Measurements from ENCODE around the gene PDGFRB. TPM values are rescaled to one million over a fixed set of nuclear protein-coding genes. Genes with fewer than 3 reads are reported as not detected.

PDGFRB gene
- polyA plus RNA-seq, 3 donors: 0.04 to 0.99 (median 0.20) TPM

DNA sequence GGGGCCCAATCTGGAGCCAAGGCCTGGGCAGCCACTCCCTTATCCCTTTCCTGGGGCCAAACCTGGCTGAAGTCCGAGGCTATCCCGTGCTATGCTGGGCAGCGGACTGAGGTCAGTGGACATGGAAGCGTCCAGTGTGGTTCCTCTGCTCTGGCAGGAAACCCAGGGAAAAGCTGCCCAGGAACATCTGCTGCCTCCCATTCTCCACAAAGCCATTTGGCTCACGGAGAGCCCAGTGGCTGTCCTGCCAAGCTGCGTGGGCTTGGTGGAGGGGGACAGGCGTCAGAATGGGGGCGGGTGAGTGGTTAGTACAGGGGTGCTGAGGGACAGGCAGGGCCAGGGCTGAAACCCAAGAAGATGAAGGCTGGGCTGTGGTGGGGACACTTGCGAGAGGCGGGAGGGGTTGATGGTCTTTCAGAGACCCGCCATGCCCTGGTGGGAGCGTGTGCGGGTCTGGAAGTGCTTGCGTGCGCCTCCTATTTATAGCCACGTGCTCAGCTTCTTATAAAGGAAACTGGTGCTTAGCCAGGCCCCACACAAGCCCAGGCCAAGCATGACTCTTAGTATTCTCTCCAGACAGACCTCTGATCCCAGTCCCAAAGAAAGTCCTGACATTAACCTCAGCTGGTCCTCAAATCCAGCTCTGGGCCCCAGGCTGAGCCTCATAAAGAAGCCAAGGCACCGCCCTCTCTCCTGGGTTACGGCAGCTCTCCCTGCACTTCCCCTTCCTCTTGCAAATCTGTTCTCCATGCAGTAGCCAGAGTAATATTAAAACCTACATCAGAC is 24.8 kb upstream of the PDGFRB start:
- Mint-ChIP-seq H3K4me3 (peak overlapping the region in 1 of 2 donors; percentile 60), H3K27ac (peak overlapping the region in 5 of 7 donors; percentile 20 to 79 (median 62)), H3K27me3 (ENCODE audit: low read depth in 3 of 3) (peaks cover 0 to 8% (median 5%) of the 10 kb centered on the region in 3 donors), H3K9me3 (peaks cover 0 to 2% (median 0%) of the 10 kb centered on the region in 7 donors), H3K4me1 (peaks cover 25% of the 10 kb centered on the region), H3K36me3 (no peaks in the 10 kb centered on the region)
- peak; percentile 26 to 41 (median 32) for DNase-seq
- H3K36me3 ChIP-seq (replicated peaks in 1 of 2; ENCODE audit: control insufficient read depth in 1 of 2, insufficient read depth in 2 of 2, low read length in 2 of 2): no peaks in the 10 kb centered on the region
- no peak overlapping the region for H3K4me2 ChIP-seq (replicated peaks; ENCODE audit: extremely low read depth, low read length, poor library complexity, severe bottlenecking)
- 53% methylated on average over 15 of the region's 18 CpGs for WGBS (ENCODE audit: insufficient coverage)
- no peaks in the 10 kb centered on the region for H3K9me3 ChIP-seq (replicated peaks in 1 of 2; ENCODE audit: control insufficient read depth in 1 of 2, insufficient read depth in 1 of 2, low read length in 2 of 2)
- H3K27ac ChIP-seq (ENCODE audit: low read depth in 1 of 2, low read length in 2 of 2): peak overlapping the region in 1 of 2 donors; percentile 10
- H3K27me3 ChIP-seq (ENCODE audit: control insufficient read depth in 2 of 2, insufficient read depth in 2 of 2, low read length in 2 of 2): no peaks in the 10 kb centered on the region
- TF ChIP-seq, protein P1, sequence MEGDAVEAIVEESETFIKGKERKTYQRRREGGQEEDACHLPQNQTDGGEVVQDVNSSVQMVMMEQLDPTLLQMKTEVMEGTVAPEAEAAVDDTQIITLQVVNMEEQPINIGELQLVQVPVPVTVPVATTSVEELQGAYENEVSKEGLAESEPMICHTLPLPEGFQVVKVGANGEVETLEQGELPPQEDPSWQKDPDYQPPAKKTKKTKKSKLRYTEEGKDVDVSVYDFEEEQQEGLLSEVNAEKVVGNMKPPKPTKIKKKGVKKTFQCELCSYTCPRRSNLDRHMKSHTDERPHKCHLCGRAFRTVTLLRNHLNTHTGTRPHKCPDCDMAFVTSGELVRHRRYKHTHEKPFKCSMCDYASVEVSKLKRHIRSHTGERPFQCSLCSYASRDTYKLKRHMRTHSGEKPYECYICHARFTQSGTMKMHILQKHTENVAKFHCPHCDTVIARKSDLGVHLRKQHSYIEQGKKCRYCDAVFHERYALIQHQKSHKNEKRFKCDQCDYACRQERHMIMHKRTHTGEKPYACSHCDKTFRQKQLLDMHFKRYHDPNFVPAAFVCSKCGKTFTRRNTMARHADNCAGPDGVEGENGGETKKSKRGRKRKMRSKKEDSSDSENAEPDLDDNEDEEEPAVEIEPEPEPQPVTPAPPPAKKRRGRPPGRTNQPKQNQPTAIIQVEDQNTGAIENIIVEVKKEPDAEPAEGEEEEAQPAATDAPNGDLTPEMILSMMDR (IDR thresholded peaks at IDR 0.05): no peak
- H3K4me1 ChIP-seq (ENCODE audit: control insufficient read depth in 1 of 2, insufficient read depth in 2 of 2, low read length in 2 of 2): peaks cover 22 to 23% of the 10 kb centered on the region in 2 donors
- peak overlapping the region; percentile 64 for H2AFZ ChIP-seq (ENCODE audit: insufficient read depth, low read depth, low read length, poor library complexity, severe bottlenecking)
- H3K9ac ChIP-seq (ENCODE audit: insufficient read depth, low read length, poor library complexity, severe bottlenecking): no peak overlapping the region
- no peaks in the 10 kb centered on the region for H4K20me1 ChIP-seq (ENCODE audit: insufficient read depth, low read length)
- no peaks in the 10 kb centered on the region for H3K79me2 ChIP-seq (ENCODE audit: insufficient read depth, low read length)
- no peak overlapping the region for H3K4me3 ChIP-seq (replicated peaks in 1 of 3; ENCODE audit: low read depth in 2 of 3, low read length in 3 of 3)
- intact Hi-C loops (cut with micrococcal nuclease): no loop called here

DNA sequence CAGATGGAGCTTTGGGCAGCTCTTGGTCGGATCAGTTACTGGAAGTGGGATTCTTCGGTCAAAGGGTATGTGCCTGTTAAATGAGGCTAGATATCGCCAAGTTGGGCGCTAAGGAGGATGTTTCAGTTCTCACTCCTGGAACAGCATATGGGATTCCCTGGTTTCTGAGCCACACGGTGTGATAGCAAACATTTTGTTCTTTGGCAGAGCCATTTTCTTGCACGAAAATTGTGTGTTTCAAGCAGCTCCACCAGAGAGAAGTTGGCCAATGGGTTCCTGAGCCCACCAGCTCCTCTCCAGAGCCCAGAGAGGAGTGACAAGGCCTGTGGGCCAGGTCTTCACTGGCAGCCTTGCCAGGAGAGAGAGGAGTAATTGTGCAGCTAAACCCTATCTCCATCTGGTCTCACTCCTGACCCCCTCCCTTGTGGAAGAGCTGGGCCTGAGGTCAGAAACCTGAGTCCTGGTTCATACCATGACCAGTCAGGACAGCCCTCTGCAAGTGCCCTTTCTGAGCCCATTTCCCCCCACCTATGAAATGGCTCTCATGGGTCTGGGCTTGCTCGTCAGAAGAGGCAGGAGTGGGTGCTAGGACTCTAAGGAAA is 23.5 kb upstream of the PDGFRB start:
- Histone ChIP-seq H3K27ac (ENCODE audit: low read depth in 1 of 2, low read length in 2 of 2) (no peak overlapping the region), H3K9me3 (replicated peaks in 1 of 2; ENCODE audit: control insufficient read depth in 1 of 2, insufficient read depth in 1 of 2, low read length in 2 of 2) (no peaks in the 10 kb centered on the region), H3K4me1 (ENCODE audit: control insufficient read depth in 1 of 2, insufficient read depth in 2 of 2, low read length in 2 of 2) (peaks cover 12 to 13% of the 10 kb centered on the region in 2 donors), H3K4me2 (replicated peaks; ENCODE audit: extremely low read depth, low read length, poor library complexity, severe bottlenecking) (no peak overlapping the region), H3K9ac (ENCODE audit: insufficient read depth, low read length, poor library complexity, severe bottlenecking) (no peak overlapping the region), H4K20me1 (ENCODE audit: insufficient read depth, low read length) (no peaks in the 10 kb centered on the region), H3K79me2 (ENCODE audit: insufficient read depth, low read length) (no peaks in the 10 kb centered on the region), H3K27me3 (ENCODE audit: control insufficient read depth in 2 of 2, insufficient read depth in 2 of 2, low read length in 2 of 2) (no peaks in the 10 kb centered on the region), H3K4me3 (replicated peaks in 1 of 3; ENCODE audit: low read depth in 2 of 3, low read length in 3 of 3) (no peak overlapping the region), H2AFZ (ENCODE audit: insufficient read depth, low read depth, low read length, poor library complexity, severe bottlenecking) (no peak overlapping the region), H3K36me3 (replicated peaks in 1 of 2; ENCODE audit: control insufficient read depth in 1 of 2, insufficient read depth in 2 of 2, low read length in 2 of 2) (no peaks in the 10 kb centered on the region)
- no peak overlapping the region for H3K4me3 Mint-ChIP-seq
- H3K27me3 Mint-ChIP-seq (ENCODE audit: low read depth in 3 of 3): peaks cover 3 to 8% (median 7%) of the 10 kb centered on the region in 3 donors
- intact Hi-C loops (cut with micrococcal nuclease): no loop called here
- no peak for DNase-seq
- TF ChIP-seq, protein P1 (IDR thresholded peaks at IDR 0.05): no peak
- WGBS (ENCODE audit: insufficient coverage): 98% methylated on average over 6 of the region's 7 CpGs
- H3K9me3 Mint-ChIP-seq: peaks cover 0 to 2% (median 0%) of the 10 kb centered on the region in 7 donors
- H3K36me3 Mint-ChIP-seq: no peaks in the 10 kb centered on the region
- H3K27ac Mint-ChIP-seq: no peak overlapping the region
- H3K4me1 Mint-ChIP-seq: peaks cover 14% of the 10 kb centered on the region
